Loucy (cell line): ENCODE results near the gene ZDHHC11.

Source experiments
- H2AFZ ChIP-seq: fragments of 200-600 bp; sonication (generic); 2 replicates; pipeline ENCODE4 v1.6.0; 2016; ENCODE audit warnings: antibody characterized with exemption, mild to moderate bottlenecking, low read length, moderate library complexity
- H3F3A ChIP-seq: fragments of 200-600 bp; 2 replicates; pipeline ENCODE4 v1.6.0; 2016; ENCODE audit warnings: antibody characterized with exemption, low read depth, mild to moderate bottlenecking
- H3K27me3 ChIP-seq: fragments of 200-600 bp; sonication (generic); 2 replicates; pipeline ENCODE4 v1.6.1; 2014; ENCODE audit warnings: low read length, mild to moderate bottlenecking; ENCODE audit not compliant: insufficient read depth, poor library complexity, severe bottlenecking
- H3K36me3 ChIP-seq: fragments of 200-600 bp; sonication (generic); 2 replicates; pipeline ENCODE4 v1.6.1; 2016; ENCODE audit warnings: low read length; ENCODE audit not compliant: insufficient read depth
- H3K4me1 ChIP-seq: fragments of 200-600 bp; sonication (generic); 2 replicates; pipeline ENCODE4 v1.5.1; 2014; ENCODE audit warnings: low read length, mild to moderate bottlenecking; ENCODE audit not compliant: insufficient read depth, poor library complexity, severe bottlenecking
- H3K4me2 ChIP-seq: fragments of 200-600 bp; sonication (generic); 2 replicates; pipeline ENCODE4 v1.6.0; 2014; ENCODE audit warnings: antibody characterized with exemption, low read length, low read depth, mild to moderate bottlenecking; ENCODE audit not compliant: poor library complexity, severe bottlenecking
- H3K4me3 ChIP-seq: fragments of 200-600 bp; sonication (generic); 2 replicates; pipeline ENCODE4 v1.5.1; 2014; ENCODE audit warnings: low read length, mild to moderate bottlenecking, mixed read lengths; ENCODE audit not compliant: poor library complexity, severe bottlenecking
- H3K79me2 ChIP-seq: fragments of 200-600 bp; sonication (generic); 2 replicates; pipeline ENCODE4 v1.6.1; 2014; ENCODE audit warnings: low read length; ENCODE audit not compliant: insufficient read depth
- H3K9ac ChIP-seq: fragments of 200-600 bp; sonication (generic); 2 replicates; pipeline ENCODE4 v1.6.0; 2014; ENCODE audit warnings: mild to moderate bottlenecking, low read depth, low read length, moderate library complexity; ENCODE audit not compliant: poor library complexity, severe bottlenecking
- H3K9me2 ChIP-seq: fragments of 200-600 bp; sonication (generic); replicated peaks from 2 replicates; pipeline ENCODE4 v1.6.1; 2016; ENCODE audit warnings: low read depth, low read length, mixed read lengths
- H3K9me3 ChIP-seq: fragments of 200-600 bp; sonication (generic); 2 replicates; pipeline ENCODE4 v1.6.1; 2014; ENCODE audit warnings: mild to moderate bottlenecking, antibody characterized with exemption, low read length, low read depth; ENCODE audit not compliant: insufficient read depth
- H4K20me1 ChIP-seq: fragments of 200-600 bp; sonication (generic); 2 replicates; pipeline ENCODE4 v1.6.0; 2014; ENCODE audit warnings: antibody characterized with exemption, low read length, mild to moderate bottlenecking; ENCODE audit not compliant: insufficient read depth, poor library complexity, severe bottlenecking
- CTCF ChIP-seq: fragments of 200-600 bp; sonication (generic); conservative IDR thresholded peaks from 2 replicates; pipeline ENCODE4 v1.5.1; 2014; ENCODE audit warnings: mild to moderate bottlenecking, antibody characterized with exemption, low read length
- EZH2phosphoT487 ChIP-seq: fragments of 200-600 bp; IDR thresholded peaks from 2 replicates; pipeline ENCODE4 v1.6.1; 2018; ENCODE audit warnings: antibody characterized with exemption, mild to moderate bottlenecking, moderate library complexity, borderline replicate concordance

Gene ZDHHC11

GRCh38 chr5:889075-889710 lies 38.4 kb upstream of the ZDHHC11 start:
- Histone ChIP-seq H3K4me3 (no peak overlapping the region), H3K4me1 (peaks cover 44% of the 10 kb centered on the region), H3F3A (no peaks in the 10 kb centered on the region), H3K9me3 (no peaks in the 10 kb centered on the region), H3K36me3 (peaks cover 50% of the 10 kb centered on the region; the same call in 1 of the 2 replicates), H3K9ac (no peak overlapping the region), H2AFZ (no peak overlapping the region), H3K9me2 (no peaks in the 10 kb centered on the region), H3K79me2 (peaks cover 68% of the 10 kb centered on the region), H4K20me1 (peaks cover 15% of the 10 kb centered on the region), H3K4me2 (peak overlapping the region; percentile 100), H3K27me3 (no peaks in the 10 kb centered on the region)
- TF ChIP-seq CTCF: no peak
- no peak for TF ChIP-seq EZH2phosphoT487

- Histone ChIP-seq H3K36me3 (peaks cover 55% of the 10 kb centered on the region; the same call in 1 of the 2 replicates), H4K20me1 (peaks cover 20% of the 10 kb centered on the region), H3K79me2 (peaks cover 68% of the 10 kb centered on the region)
These were observed 37.9 kb upstream of the ZDHHC11 start for GRCh38 chr5:888638-889035.

GRCh38 chr5:887947-888637 lies 37.3 kb upstream of the ZDHHC11 start:
- H3K36me3 ChIP-seq: peaks cover 60% of the 10 kb centered on the region; the same call in 1 of the 2 replicates
- H3K9me2 ChIP-seq: no peaks in the 10 kb centered on the region
- H3K27me3 ChIP-seq: no peaks in the 10 kb centered on the region
- H3K9me3 ChIP-seq: no peaks in the 10 kb centered on the region
- no peaks in the 10 kb centered on the region for H3F3A ChIP-seq
- no peak overlapping the region for H3K4me3 ChIP-seq
- H4K20me1 ChIP-seq: peaks cover 22% of the 10 kb centered on the region
- peaks cover 67% of the 10 kb centered on the region for H3K79me2 ChIP-seq
- H2AFZ ChIP-seq: no peak overlapping the region
- H3K4me1 ChIP-seq: peaks cover 33% of the 10 kb centered on the region
- peak overlapping the region; percentile 28 for H3K4me2 ChIP-seq
- peak overlapping the region; percentile 5 for H3K9ac ChIP-seq
- TF ChIP-seq EZH2phosphoT487 (no peak), CTCF (no peak)

More at GRCh38 chr5:888638-889035, 37.9 kb upstream of the ZDHHC11 start:
- Histone ChIP-seq H3K9me3 (no peaks in the 10 kb centered on the region), H3K9ac (peak overlapping the region; percentile 5), H2AFZ (no peak overlapping the region), H3K4me2 (peak overlapping the region; percentile 28), H3K4me3 (no peak overlapping the region), H3K4me1 (peaks cover 39% of the 10 kb centered on the region), H3K27me3 (no peaks in the 10 kb centered on the region), H3K9me2 (no peaks in the 10 kb centered on the region), H3F3A (no peaks in the 10 kb centered on the region)
- TF ChIP-seq CTCF (no peak), EZH2phosphoT487 (no peak)
